COLO668 (cell line): Measurements from ENCODE around the gene LRRC8D.
"Not testable (repeated sequence)": the region's sequence is repeated elsewhere in the genome, so short reads cannot be mapped to it uniquely, and the experiment has no call there.

Source experiments
- DNase-seq: peaks from one replicate; lab custom pipeline; 2025; ENCODE audit not compliant: unreplicated experiment; lab: John Stamatoyannopoulos, UW

LRRC8D gene

GRCh38 chr1:89820422-89821321 is at the start of gene LRRC8D:
Gene LRRC8D, plus strand, starts transcription at chr1:89821032. Its CDS starts 112,037 bp downstream, at chr1:89933069.
- peak; percentile 96 for DNase-seq

GRCh38 chr1:89771991-89772560 is 48.8 kb upstream of the LRRC8D start:
- no peak for DNase-seq

- DNase-seq, result not testable (repeated sequence)
These were observed 44.7 kb upstream of the LRRC8D start for GRCh38 chr1:89776104-89776503.

- DNase-seq, result not testable (repeated sequence)
These were observed 43.6 kb upstream of the LRRC8D start for GRCh38 chr1:89777271-89777670.

GRCh38 chr1:89779151-89779940 is 41.5 kb upstream of the LRRC8D start:
- DNase-seq, result no peak

- DNase-seq, result no peak
These were observed 40.1 kb upstream of the LRRC8D start for GRCh38 chr1:89780721-89781120.

- DNase-seq, result no peak
These were observed 39.2 kb upstream of the LRRC8D start for GRCh38 chr1:89781494-89782126.

GRCh38 chr1:89786628-89787214 is 34.1 kb upstream of the LRRC8D start:
- DNase-seq, result no peak

- no peak for DNase-seq
These were observed 30.2 kb upstream of the LRRC8D start for GRCh38 chr1:89790592-89790991.

- DNase-seq, result no peak
These were observed 29.6 kb upstream of the LRRC8D start for GRCh38 chr1:89791064-89791726.

GRCh38 chr1:89794406-89794805 is 26.4 kb upstream of the LRRC8D start:
- DNase-seq, result no peak

GRCh38 chr1:89795571-89795970 is 25.3 kb upstream of the LRRC8D start:
- DNase-seq, result not testable (repeated sequence)

GRCh38 chr1:89797876-89798275 is 23.0 kb upstream of the LRRC8D start:
- DNase-seq, result not testable (repeated sequence)

GRCh38 chr1:89799495-89799894 is 21.3 kb upstream of the LRRC8D start:
- no peak for DNase-seq

- no peak for DNase-seq
These were observed 20.7 kb upstream of the LRRC8D start for GRCh38 chr1:89800022-89800655.

GRCh38 chr1:89800718-89801117 is 20.1 kb upstream of the LRRC8D start:
- DNase-seq, result no peak

GRCh38 chr1:89802051-89802450 is 18.8 kb upstream of the LRRC8D start:
- DNase-seq, result peak; percentile 52

GRCh38 chr1:89802841-89803240 is 18.0 kb upstream of the LRRC8D start:
- DNase-seq, result no peak

GRCh38 chr1:89804642-89805237 is 16.1 kb upstream of the LRRC8D start:
- DNase-seq, result peak; percentile 89
